GM10248 (cell line): ENCODE data around the gene PDGFD.

Source experiments
- CTCF ChIA-PET: fragments of 300-600 bp; sonication (Branson Sonifier 250); formaldehyde crosslinking; extraction: SDS; loops from one replicate; lab custom pipeline; 2021; ENCODE audit warnings: antibody characterized with exemption; lab: Yijun Ruan, JAX
- POLR2A ChIA-PET: fragments of 350-650 bp; sonication (Branson Sonifier 250); formaldehyde crosslinking; extraction: SDS; loops from one replicate; lab custom pipeline; 2020; ENCODE audit warnings: antibody characterized with exemption; lab: Yijun Ruan, JAX
- DNase-seq: peaks from one replicate; pipeline ENCODE4 v3.0.0; 2012; ENCODE audit errors: extremely low spot score
- CTCF ChIP-seq: IDR thresholded peaks from 2 replicates; pipeline ENCODE4 v1.5.1; 2012; ENCODE audit warnings: mild to moderate bottlenecking, low read depth; ENCODE audit errors: extremely low read depth, missing control alignments, control extremely low read depth

The PDGFD gene

DNA sequence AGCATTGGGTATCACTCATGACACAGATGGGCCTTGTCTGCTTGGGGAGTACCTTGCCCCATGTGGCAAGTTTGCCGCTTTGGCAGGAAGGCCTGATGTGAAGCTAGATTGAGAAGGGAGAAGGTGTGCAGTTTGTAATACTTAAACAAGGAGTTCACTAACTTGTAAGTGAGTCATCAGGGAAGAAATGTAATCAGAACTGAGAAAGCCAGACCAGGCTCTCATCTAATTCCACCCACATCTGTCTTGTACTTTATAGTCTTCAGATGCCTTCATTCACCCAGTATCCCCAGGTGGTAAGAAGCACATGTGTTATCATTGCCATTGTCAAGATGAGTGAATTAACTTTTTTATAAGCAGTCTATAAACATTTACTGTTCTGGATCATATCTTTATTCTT, 243.5 kb downstream of the PDGFD start:
- CTCF ChIA-PET, result interaction anchor here (1.1 kb wide), 1 partner anchor 10 kb away, joined by 3 read pairs; no protein-coding TSS in a partner anchor
- no peak for DNase-seq
- no peak for TF ChIP-seq CTCF
- POLR2A ChIA-PET, result no interaction called here

- ChIA-PET CTCF (no interaction called here), POLR2A (no interaction called here)
- no peak for TF ChIP-seq CTCF
- no peak for DNase-seq
These were observed 253.2 kb downstream of the PDGFD start for GRCh38 chr11:103910721-103911120.

DNA sequence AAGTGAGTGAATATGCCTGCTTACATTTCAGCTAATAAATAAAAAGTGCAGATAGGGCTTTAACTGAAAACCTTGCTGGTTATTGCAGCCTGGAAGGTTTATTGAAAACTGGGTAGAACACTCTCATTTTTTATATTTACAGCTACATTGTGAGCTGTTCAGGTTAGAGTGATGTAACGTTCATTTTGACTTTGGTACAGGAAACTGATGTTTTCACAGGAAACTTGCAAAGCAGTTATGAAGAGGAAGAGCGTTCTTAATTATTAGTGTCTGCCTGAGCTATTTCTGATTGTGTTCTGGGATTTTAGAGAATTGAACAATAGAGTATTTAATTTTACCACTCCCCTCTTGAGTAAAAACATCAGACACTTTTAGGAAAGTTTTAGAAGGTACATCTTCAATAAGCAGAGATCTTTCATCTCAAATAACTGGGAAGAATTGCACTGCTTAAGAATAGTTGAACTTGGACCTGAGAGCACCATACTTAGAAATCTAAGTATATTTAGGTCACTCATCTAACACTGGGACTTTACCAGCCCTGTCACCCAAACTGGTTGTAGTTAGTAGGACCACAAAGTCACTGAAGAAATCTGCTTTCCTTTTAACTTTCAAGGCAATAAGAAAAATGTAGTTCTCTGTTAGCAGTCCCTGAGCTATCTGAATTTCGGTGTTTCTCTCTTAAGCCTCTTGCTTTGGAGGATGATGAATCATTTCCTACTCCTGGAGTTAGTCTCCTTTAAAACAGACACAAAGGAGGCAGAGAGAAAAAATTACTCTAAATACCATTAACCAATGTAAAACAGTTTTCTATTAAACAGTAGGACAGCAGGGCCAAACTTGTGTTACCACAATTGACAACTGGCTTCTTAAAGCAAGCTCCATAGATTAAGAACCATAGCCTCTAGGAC, 256.1 kb downstream of the PDGFD start:
- no peak for TF ChIP-seq CTCF
- DNase-seq, result no peak
- CTCF ChIA-PET, result interaction anchor here (1.0 to 1.3 kb wide), 2 partner anchors 9 to 23 kb away, joined by 3 to 4 read pairs; no protein-coding TSS in a partner anchor
- POLR2A ChIA-PET, result interaction anchor here (0.7 kb wide), 1 partner anchor 18 kb away, joined by 3 read pairs; no protein-coding TSS in a partner anchor

- CTCF ChIA-PET, result interaction anchor here (1.0 kb wide), 1 partner anchor 9 kb away, joined by 4 read pairs; no protein-coding TSS in a partner anchor
- DNase-seq, result no peak
- POLR2A ChIA-PET, result interaction anchor here (0.7 kb wide), 1 partner anchor 19 kb away, joined by 3 read pairs; no protein-coding TSS in a partner anchor
- no peak for TF ChIP-seq CTCF
These were observed 256.8 kb downstream of the PDGFD start for GRCh38 chr11:103907136-103907535.

GRCh38 chr11:103906291-103906867, 257.6 kb downstream of the PDGFD start:
- DNase-seq, result no peak
- POLR2A ChIA-PET, result no interaction called here
- no peak for TF ChIP-seq CTCF
- CTCF ChIA-PET, result interaction anchor here (0.7 to 1.0 kb wide), 2 partner anchors 10 to 15 kb away, joined by 3 read pairs; no protein-coding TSS in a partner anchor

- no peak for DNase-seq
- TF ChIP-seq CTCF, result no peak
- POLR2A ChIA-PET, result no interaction called here
- CTCF ChIA-PET, result interaction anchor here (1.4 kb wide), 1 partner anchor 17 kb away, joined by 5 read pairs; no protein-coding TSS in a partner anchor
These were observed 259.7 kb downstream of the PDGFD start for GRCh38 chr11:103904324-103904667.
